NCI-H524 (cell line): ENCODE data around the gene DCP2.
A peak's percentile ranks its signal among the peaks of the same experiment; 100 is the strongest.

Experiments used
- DNase-seq, 2 experiments: peaks; one replicate each; lab custom pipeline; 2025; lab: John Stamatoyannopoulos, UW

DCP2 gene

DNA sequence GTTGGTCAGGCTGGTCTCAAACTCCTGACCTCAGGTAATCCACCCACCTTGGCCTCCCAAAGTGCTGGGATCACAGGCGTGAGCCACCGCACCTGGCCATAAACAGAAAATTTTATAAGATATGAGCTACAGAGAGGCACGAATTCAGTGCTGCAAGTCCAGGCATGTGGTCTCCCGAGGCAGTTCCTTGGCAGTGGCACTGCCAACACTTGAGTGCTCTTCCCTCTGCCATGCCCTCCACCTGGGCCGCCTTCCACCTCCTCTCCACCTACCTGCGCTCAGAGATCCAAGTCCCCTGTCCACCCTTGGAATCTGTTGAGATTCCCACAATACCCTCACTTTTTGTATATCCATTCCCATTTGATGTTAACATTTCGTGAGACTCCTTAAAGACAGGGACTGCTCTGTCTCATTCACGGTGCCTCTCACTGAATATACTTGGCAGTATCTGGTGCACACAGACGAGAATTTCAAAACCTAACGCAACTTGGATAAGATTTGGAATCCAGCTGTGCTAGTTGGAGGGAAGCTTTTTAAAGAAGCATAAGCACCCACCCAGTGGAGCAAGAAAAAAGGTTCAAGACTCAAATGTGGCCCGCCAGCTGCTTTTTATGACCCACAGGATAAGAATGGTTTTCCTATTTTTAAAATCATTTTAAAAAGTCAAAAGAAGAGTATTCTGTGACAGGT lies 68.3 kb downstream of the DCP2 start:
- DNase-seq, result no peak

DNA sequence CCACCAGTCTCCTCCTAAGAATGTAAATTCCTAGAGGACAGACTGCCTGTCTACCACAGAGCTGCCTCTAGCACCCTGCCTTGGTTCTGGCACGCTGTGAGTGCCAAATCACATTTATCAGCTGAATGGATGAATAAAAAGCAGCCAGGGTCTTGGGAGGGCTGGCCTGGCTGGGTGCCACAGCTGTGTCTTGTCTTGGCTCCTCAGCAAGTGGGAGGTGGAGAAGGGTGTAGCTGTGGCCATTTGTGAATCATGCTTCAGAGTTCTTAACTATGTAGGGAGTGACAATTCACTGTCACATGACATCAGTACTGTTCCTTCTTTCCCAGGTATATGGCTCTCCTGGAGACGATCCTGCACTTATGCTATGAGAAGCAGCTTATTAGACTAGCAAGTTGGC lies 70.6 kb downstream of the DCP2 start:
- DNase-seq, result no peak

DNA sequence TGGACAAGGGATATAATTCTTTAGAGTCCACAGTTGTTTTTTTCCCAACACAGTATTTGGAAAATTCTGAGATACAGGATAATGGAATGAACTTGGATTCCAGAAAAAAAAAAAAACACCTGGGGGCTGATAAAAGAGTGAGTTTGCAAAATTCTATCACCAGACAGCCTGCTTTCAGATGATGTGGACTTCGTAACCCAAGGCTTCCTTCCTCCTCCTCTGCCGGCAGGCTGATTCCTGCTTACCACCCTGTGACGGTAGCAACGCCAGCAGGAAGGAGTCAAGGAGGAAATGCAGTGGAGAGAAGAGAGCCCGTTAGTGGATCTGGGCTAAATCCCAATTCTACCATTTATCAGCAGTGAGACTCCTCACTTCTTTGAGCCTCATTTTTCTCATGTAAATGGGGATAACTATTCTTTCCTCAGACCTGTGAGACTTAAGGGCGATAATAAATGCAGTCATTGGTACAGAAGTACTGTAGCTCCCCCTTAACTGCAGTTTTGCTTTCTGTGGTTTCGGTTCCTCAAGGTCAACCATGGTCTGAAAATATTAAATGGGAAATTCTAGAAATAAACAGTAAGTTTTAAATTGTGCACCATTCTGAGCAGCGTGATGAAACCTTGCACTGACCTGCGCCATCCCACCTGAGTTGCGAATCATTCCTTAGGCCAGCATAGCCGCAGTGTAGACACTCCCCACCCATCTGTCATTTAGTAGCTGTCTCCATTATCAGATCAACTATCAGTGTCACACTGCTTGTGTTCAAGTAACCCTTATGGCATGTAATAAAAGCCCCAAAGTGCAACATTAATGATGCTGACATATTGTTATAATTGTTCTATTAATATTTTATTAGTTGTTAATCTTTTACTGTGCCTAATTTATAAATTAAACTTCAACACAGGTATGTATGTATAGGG lies 71.4 kb downstream of the DCP2 start:
- DNase-seq, result peak in 1 of 2 experiments; percentile 7

DNA sequence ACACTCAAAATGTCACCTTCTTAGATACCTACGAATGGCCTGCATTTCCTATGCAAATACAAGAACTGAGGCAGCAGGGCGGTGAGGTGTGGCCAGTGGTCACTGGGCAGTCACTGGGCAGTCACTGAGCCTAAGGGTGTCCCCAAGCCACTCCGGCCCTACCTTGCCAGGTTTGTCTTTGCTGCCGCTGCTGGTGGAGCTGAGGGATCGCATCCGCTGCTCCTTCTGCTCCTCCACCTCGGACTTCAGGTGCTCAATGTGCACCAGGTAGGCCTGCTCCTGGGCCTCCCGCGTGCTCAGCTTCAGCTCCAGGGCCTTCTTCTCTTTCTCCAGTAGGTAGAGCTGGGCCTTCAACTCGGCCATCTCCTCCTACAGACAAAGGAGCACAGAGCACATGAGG lies 72.3 kb downstream of the DCP2 start:
- no peak for DNase-seq

DNA sequence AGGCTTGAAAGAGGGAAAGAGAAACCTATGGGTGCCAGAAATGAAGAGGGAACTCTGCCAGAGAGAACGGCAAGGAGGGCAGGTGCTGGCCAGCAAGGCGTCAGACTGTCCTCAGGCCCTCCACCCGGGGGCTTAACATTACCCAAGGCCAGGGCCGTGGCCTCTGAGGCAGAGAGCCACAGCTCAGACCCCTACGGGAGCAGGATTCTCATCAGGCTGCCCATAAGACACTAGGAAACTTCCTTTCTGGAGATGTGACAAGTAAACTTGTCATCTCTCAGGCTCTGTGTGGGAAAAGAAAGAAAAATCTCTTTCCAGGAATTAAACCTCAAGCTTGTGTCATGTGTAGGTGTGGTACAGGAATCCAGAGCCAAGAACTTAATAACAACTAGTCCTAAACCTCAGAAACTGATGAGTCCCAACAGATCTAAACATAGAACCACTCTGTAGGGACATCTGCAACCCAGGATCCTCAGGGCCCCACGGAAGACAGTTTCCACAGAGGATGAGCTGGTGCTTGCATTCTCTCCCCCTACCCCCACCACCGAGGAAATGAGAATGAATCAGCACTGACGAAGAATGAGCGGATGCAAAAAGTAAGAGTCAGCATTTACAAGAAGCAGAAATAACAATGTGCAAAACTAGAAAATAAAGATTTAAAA lies 74.3 kb downstream of the DCP2 start:
- no peak for DNase-seq

DNA sequence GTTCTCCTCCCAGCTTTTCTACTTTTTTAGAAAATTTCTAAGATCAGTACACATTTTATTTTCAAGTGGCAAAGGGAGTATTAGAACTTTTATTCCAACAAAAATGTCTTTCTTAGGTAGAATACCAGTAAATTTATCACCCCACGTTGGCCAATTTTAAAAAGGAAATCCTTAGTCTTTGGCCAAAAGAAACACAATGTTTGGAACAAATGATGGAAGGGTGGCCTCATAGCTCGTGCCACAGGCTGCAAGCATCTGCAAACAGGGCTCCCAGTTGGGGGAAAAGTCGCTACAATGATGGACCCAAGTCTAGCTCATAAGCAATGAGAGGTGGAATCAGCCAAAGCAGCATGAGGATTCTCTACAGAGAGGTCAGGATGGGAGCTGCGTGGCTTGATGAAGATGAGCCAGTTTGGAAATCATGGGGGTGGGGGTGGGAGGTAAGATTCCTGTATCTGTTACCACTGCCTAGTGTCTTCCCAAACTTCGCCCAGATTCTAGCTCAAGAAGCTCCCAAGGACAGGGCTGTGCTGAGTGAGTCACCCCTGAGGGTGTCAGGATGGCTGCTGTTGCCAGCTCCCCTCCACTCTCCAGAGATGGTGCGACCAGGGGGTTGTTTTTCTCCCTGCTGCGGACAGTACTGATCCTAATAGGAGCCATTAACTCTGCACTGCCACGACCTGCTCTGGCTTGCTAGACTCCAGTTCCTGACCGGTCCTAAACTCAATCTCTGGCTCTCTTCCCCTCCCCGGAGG lies 75.6 kb downstream of the DCP2 start:
- no peak for DNase-seq

DNA sequence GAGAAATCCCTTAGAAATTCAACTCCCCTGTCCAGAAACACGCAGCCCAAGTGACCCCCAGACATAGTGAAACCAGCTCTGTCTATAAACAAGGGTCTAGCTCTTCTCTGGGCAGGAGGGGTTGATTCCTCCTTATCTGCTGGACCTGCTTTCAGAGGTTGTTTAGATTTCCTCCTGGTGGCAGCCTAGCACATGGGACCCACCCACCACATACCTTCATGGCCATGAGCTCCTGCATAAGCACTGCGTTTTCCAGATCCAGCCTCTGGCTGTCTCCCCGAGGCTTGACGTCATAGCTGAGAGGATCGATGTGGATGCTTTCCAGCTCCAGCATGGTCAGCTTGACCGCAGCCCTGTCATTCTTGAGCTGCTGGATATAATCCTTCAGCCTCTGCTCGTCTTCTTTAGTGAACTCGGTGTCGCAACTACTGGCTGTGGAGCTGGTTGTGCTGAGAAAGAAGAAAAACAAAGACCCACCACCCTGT lies 77.0 kb downstream of the DCP2 start:
- no peak for DNase-seq

DNA sequence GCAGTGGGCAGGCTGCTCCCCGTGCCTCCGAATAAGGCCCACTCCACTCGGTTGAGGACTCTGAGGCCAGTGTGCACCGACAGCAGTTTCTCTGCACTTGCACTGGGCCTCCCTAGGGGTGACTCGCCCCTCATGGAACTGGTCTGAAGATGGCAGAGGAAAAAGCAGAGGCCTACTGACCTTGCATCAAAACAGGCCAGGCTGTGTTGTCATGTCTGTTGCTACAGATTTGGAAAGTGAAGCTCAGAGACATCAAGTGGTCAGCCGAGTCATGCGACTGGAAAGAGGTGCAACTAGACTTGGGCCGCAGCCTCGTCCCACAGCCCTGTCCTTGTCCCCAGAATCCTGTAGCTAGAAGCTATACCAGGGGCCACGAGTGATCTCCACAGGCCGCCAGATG lies 78.3 kb downstream of the DCP2 start:
- no peak for DNase-seq

DNA sequence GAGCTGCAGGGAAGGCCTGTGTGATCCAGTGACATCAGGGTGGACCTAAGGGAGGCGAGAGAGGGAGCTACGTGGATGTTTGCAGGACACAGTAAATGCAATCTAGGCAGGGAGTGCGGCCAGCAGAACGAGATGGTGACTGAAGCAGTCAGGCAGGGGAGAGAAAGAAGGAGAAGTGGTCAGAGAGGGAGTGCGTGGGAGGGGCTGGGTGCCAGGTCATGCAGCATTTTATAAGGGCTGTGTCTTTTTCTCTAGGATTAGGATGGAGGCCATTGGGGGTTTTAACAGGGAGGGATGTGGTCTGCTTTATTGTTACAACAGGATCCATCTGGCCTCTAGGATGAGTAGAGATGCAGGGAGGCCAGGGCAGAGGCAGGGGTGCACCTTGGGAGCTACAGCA lies 80.4 kb downstream of the DCP2 start:
- DNase-seq, result no peak

DNA sequence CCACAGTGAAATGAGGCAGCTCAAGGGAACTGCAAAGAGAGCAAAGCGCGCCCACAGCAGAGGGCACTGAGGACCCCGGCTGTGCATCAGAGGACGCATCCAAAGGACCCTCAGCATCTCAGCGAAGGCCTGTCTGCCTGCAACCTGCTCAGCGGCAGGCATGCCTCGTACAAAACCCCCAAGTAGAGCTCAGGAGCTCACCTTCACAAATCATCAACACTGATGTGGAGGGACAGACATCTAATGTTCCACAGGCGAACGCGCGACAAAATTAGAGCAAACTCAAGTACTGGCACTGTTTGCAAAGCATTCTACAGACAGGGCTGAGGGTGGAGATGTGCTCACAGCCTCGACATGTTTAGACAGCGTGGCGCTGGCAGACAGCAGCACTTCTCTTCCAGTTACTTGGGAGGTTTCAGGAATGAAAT lies 81.0 kb downstream of the DCP2 start:
- peak in 1 of 2 experiments; percentile 30 for DNase-seq

DNA sequence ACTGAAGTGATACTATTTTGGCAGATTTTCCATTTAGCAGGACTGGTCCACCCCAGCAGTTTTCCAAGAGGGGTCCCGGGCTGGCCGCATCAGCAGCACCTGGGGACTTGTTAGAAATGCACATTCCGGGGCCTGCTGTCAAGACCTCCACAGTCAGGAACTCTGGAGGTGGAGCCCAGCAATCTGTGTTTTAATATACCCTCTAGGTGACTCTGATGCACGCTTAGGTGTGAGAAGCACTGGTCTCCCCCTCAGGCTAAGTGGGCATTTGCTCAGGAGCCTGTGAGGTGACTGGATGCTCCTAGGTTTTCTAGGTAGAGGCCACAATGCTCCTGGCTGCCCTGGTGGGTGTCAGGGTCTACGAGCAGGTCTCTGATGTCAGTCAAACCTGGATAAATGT lies 81.7 kb downstream of the DCP2 start:
- DNase-seq, result no peak

DNA sequence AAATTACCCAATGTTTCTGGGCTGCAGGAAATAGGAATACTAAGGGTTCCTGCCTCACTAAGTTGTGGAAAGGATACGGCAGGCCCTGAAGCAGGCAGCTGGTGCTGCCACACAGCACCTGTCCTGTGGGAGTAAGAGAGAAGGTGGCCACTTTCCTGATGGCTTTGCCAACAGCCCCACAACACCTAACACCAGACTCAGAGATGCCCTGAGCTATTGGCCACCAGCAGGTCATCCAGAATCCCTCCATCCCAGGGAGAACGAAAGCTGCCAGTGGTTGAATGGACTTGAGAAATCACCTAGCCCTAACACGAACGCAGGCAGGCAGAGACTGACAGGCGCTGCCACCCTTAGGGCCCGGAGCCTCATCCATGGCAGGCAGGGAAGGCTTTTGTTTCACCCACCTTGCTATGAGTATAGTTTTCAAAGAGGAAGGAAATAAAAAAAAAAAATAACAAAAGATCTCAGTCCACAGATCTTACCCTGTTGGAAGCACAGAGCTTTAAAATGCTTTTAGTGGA lies 82.2 kb downstream of the DCP2 start:
- DNase-seq, result no peak

DNA sequence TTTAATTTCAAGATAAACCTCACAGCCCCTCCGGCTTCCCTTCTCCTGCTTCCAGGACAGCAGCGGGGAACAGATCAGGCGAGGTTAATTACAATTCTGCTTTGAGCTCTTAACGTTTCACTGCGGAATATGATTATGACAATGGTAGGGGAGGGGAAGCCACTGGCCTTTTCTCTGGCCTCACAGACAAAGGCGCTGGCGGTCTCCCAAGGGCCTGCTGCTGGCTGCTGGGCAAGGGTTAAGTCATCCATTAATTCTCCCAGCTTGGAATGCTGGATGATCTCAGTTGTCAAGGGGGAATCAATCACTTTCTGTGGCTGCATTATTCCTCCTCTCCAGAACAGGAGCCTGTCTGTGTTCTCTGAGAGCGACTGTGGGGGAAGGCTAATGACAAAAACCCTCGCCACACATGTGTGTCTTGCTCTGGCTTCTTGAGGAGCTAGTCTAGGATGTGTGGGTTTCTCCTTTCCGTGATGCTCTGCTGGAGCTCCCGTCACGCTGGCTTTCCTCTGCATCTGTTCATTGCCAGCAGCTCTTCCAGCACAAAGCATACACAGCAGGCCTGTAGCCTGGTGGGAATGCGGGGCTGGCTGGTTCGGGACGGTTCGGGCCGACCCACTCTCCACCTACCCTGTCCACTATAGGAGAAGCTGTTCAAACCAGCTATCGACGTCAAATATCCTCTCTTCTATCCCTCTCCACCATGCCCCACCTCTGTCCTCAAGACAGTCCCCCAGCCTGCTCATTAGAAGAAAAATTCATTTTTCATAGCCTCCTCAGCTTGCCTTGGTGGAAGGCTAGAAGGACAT lies 82.8 kb downstream of the DCP2 start:
- DNase-seq, result no peak

DNA sequence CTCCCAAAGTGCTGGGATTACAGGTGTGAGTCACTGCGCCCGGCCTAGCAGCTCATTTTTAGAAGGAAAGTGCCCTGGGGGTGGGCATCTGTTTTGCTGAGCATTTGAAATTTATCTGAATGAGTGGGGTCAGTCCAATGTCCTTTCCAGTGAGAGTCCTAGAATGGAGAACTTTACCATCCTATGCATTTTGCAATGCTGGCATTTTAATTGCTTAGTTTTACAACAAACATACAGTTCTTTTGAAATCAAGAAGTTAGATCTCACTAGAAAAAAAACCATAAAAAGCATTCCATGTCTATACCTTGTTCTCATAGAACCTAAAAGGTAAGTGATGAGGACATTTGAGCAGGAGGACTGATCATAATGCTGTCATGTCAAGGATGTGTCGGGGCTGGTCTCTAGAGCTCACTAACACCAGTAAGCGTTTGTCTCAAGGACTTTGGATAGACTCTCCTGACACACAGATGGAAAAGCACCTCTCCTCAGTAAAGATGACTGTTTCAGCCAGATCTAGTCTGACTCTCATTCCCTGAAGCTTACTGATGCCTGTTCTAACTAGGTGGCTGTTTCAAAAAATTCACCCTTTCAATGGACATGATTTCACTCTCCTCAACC lies 83.9 kb downstream of the DCP2 start:
- DNase-seq, result no peak

DNA sequence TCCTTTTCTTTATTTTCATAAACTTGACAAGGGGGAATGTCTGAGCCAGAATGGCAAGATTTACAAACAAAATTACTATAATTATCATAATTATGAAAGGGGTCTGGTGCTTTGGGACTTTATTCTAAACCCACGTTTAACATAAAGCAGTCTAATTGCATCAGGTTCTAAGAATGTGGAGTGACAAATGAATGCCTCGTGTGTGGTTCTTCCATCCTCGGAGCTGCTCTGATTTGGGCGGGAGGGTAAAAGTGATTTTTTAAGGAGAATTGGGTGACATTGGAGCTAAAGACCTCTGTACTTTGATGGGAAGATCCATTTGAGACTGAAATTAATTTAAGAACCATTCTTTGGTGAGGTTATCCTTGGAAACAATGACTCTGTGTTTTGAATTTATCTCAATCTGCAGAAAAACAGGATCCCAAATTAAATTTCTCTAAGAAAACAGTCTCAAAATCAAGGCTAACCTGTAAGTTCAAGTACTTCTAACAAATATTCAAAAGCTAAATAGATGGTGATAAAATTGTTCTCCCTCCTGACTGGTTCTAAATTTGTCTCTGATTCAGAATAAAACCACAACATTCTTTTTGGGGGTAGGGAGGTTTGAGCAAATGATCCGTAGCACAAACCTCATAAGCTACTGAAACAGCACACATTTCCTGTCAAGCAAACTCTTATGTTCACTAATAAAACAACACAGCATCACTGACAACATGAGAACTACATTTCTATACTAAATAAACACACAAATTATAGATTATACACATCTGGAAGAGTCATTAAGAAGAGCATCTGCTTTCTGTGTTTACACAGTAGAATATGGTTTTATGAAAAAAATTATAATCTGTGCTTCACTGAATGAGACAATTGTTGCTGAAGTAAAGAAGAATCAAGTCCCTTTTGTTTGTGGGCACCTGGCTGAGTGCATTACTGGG lies 85.5 kb downstream of the DCP2 start:
- no peak for DNase-seq

DNA sequence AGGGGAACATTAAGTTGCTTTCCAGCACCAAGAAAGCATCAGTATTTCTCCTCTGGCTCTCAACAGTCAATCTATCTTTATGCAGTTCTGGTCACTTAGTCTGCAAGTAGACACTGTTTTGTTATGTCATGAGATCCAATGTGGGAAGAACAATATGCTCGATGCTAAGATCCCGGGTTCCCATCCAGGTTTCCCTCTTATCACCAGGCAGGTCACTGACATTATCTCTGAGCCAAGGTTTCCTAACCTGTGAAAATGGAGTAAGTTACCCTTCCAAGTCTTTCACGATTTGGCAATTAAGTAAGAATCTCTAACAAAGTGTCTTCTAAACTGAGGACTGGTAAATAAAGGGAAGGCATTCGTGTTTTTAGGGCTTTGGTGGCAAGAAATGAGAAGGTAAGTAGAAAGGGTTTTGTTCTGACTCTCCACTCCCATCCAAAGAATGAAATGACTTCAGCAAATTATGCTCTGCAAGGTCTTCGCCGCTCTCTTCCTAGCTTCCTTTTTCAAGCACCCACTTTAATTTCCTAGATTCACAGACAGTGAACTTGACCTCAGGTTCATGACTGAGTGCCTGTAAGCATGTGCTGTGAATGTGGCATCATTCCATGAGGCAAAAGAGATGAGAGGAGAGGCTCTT lies 86.4 kb downstream of the DCP2 start:
- DNase-seq, result no peak

DNA sequence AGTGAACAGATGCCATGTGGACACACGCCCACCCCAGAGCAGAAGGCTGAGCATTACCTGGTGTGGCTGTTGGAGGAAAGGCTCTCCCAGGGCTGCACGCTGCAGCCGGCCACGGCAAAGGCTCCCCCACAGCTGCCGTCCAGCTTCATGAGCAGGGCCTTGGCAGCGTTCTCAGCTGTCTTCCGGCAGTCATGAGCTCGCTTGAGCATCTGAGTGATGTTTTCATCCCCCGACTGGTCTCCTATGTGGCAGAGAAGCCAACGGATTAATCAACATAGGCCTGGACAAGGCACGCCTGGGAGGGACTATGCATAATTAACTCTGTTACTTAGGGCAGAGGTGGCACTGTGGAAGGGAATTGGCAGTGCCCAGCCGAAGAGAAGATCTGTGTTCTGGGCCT lies 87.3 kb downstream of the DCP2 start:
- DNase-seq, result no peak

DNA sequence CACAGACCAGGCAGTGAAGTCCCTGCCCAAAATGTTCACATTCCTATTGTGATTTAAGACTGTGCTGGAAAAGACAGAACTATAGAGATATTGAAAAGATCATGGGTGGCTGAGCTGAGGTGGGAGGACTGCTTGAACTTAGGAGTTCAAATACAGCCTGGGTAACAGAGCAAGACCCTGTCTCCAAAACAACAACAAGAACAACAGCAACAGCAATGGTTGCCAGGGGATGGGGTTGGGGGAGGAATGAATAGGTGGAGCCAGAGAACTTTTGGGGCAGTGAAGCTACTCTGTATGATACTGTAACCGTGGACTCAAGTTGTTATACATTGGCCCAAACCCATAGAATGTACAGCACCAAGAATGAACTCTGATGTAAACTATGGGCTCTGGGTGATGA lies 88.2 kb downstream of the DCP2 start:
- no peak for DNase-seq

DNA sequence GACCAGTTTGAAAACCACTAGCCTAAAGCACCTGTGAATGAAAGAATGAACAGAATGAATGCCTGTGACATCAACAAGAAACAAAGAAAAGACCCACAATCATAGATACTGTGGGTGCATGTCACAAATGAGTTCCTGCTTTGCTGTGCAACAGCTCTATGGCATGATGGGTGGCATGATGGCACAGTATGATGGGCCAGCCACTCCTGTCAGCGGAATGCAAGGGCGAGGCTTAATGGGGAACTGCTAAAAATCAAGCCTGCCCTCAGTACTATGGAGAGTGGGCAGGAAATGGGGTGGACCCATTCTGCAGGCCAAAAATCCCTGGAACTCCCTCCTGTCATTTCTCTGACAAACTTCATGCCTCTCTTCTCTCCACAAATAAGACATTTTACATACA lies 89.0 kb downstream of the DCP2 start:
- no peak for DNase-seq
